NCI-H1092 treated with DMSO at 0.1 percent for 48 hours (cell line): ENCODE measurements around the gene MGAT4C.
"Not testable (repeated sequence)": the region's sequence is repeated elsewhere in the genome, so short reads cannot be mapped to it uniquely, and the experiment has no call there.

Source experiments
- DNase-seq: peaks from one replicate; lab custom pipeline; 2025; lab: John Stamatoyannopoulos, UW

MGAT4C gene

DNA sequence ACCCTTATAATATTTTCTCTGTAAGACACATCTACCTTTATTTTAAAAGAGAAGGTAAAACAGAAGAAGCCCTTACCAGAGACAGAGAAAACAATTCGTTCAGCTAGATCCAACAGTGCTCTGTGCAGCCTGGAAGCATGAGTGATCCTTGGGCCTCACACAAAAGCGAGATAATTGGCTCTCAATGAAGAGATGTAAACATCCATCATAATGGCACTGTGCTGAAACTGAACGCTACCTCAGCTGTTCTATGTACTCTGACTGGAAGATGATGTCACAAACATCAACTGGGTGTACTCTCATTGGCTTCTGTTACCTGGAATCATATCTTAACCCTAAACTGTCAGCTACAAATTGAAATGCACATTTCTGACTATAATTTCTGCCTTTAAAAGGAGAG lies at the start of gene MGAT4C:
MGAT4C (minus strand) TSS at position 229 of the 400 bp plus-strand sequence.
- DNase-seq = peak; percentile 93

DNA sequence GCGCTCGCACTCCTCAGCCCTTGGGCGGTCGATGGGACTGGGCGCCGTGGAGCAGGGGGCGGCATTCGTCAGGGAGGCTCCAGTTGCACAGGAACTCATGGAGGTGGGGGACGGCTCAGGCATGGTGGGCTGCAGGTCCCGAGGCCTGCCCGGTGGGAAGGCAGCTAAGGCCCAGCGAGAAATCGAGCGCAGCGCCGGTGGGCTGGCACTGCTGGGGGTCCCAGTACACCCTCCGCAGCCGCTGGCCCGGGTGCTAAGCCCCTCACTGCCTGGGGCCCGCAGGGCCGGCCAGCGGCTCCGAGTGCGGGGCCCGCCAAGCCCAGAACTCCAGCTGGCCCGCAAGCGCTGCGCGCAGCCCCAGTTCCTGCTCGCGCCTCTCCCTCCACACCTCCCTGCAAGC lies 40.2 kb upstream of the MGAT4C start:
- DNase-seq = not testable (repeated sequence)

DNA sequence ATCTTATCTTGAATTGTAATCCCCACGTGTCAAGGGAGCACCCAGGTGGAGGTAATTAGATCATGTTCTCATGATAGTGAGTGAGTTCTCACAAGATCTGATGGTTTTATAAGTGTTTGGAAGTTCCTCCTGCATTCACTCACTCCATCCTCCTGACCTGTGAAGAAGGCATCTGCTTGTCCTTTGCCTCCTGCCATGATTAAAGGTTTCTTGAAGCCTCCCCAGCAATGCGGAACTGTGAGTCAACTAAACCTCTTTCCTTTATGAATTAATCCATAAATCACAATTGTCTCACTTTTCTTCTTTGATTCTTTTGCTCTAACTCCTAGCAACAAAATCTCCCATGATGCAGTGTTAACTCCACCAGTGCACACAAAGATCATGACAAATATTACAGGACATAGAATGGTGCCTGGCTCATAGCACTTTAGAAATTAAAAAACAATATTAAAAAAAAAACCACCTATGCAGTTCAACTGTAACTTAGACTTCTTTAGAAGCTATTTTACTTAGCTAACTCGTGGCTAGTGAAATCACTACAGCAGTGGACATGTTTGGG lies 37.6 kb upstream of the MGAT4C start:
- DNase-seq = no peak

DNA sequence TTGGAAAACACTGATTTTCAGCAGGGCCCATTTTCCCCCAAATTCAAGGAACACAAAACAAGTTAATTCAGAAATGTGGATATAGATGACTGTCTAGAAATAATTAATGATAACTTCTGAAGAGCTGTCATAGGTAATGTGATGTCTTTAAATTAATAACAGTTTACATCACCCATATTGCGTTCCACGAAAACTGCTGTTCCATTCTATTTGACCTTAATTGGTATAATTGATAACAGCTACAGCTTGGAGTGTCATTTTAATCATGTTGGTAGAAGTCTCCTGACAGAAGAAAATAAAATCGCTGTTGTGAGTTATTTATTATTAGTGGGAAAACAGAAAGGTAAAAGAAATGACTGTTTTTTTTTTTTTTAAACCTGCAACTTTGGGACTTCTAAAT lies 36.3 kb upstream of the MGAT4C start:
- DNase-seq = no peak

DNA sequence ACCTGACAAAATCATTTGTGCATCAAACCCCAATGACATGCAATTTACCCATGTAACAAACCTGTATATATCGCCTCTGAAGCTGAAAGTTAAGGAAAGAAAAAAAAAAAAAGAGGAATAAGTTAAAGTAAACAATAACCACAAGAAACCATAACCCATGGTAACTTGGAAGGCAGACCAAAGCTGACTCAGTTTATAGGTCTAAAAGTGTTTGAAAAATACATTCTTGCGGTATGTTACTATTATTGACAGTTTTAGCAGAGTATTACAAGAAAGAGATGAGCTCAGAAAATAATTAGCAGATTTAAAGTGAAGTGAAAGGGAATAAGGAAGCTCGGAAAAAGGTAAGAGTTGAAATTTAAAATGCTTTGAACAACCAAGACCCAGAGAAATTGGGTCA lies 34.4 kb upstream of the MGAT4C start:
- DNase-seq = no peak

DNA sequence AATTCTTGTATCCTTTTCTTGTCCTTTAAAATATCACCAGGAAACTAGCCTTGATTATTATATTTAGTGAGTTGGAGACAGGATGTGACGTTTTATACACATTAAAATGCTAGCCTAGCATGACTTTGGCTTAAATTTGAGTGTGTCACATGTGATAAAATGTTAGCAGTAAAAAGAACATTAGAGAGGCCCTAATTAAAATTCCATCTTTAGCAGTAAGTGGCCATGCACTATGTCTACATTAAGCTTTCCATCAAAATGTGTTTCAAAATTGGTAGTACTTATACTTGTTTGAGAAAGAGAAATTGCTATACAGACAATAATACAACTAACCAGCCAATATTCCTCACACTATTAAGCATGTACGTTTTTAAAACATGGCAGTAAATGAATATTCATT lies 29.9 kb upstream of the MGAT4C start:
- DNase-seq = no peak

DNA sequence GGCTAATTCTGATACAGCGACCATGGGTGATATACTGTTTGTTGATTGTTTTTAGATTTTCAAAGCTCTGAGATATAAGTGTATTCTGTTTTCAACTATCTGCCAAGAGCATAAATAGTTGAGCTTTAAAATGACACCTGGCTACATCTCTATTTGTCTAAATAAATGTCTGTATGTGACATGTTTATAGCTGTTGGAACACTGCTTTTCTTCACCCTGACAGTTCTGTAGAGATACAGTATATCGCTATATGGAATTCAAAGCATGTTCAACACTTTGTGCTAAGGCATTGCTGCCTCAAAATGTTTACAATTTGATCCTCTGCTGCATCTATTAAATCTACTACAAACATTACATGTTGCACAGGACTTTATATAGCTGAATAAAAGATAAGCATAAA lies 27.4 kb upstream of the MGAT4C start:
- DNase-seq = no peak

DNA sequence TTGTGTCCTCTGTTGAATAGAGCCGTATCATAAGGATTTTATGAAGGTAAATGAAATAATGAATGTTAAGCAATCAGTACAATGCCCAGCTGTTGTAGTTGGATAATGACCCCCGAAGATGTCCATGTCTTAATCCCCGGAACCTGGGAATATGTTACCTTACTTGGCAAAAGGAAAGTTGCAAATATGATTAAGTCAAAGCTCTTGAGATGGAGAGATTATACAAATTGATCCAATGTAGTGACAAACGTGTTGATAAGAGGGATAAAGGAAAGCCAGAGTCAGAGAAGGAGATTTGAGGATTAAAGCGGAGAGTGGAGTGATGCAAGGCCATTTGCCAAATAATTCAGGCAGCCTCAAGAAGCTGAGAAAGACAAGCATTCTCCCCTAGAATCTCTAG lies 19.2 kb upstream of the MGAT4C start:
- DNase-seq = no peak

DNA sequence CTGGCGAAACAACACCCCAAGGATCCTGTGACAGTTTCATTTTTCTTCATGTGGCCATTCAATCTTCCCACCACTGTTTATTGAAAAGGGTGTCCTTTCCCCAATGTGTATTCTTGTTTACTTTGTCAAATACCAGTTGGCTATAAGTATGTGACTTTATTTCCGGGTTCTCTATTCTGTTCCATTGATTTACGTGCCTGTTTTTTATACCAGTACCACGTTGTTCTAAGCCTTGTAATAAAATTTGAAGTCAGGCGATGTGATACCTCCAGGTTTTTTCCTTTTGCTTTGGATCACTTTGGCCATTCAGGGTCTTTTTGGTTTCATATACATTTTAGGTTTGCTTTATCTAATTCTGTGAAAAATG lies 9.1 kb upstream of the MGAT4C start:
- no peak for DNase-seq

DNA sequence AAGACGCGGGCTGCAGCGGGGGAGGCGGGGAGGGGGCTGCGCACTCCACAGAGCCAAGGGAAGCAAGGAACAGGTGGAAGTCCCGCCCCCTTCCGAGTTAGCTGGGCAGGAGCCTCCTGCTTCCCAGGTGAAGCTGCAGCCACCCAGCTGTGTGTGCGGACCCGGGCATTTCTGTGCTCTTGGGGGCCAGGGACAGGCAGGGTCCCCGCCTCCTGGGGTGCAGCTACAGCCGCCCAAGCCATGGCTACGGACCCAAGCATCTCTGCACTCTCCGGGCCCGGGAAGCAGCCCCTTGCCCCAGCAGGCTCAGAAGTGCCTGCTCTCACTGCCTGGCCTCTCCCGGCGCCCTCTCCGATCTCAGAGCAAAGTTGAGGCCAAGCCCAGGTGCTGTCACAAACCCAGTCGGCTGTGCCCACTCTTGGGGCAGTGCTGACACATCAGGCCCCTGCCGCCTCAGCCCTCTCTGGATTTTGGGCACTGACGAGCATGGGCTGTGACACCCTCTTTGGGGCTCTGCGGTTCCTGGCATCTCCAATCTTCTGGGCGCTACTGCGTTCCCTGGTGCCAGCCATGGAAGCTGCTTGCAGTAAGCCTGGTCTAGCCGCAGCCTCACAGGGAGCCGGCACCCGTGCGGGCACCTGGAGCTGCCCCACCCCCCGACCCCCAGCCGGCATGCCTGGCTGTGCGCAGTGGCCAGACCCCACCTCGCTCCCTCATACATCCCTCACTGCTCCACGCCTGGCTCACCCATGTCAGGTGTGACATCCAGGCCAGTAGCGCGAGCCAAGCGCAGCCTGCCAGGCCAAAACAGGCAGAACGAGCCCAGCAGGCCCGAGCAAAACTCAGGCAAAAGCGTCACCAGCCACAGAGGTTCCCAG lies 8.5 kb upstream of the MGAT4C start:
- DNase-seq = no peak

DNA sequence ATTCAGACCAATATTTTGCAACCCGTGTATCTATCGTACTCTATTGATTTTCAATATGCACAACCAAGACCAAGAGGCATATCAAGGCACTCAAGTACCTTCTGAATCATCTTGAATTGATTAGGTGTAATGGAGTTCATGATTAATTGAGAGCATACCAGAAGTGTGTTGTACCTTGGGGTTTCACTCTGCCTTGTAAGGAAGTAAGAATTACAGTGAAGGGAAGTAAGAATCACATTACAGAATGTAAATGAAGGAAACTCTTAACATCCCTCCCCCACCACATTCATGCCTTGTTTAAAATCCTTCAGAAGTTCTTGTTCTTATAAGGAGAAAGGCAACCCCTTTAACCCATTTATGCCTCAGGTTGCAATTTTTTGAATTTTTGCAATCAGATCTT lies 5.4 kb upstream of the MGAT4C start:
- no peak for DNase-seq

DNA sequence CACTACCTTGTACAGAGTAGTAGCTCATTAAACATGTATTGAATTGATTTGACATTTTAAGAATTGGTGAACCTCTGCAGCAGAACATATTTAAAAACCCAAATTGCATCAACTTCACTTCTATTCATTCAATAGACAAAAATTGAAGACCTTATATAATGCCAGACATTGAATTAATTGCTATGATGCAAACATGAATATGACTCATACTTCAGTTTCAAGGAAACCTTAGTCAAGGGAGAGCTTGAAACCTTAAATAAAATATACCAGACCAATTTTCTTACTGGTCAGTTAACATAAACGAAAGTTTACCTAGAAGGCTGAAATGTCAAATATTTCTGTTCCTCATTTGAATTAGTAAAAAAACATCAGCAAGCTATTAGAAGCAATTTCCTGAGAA lies 5.0 kb upstream of the MGAT4C start:
- DNase-seq = no peak

DNA sequence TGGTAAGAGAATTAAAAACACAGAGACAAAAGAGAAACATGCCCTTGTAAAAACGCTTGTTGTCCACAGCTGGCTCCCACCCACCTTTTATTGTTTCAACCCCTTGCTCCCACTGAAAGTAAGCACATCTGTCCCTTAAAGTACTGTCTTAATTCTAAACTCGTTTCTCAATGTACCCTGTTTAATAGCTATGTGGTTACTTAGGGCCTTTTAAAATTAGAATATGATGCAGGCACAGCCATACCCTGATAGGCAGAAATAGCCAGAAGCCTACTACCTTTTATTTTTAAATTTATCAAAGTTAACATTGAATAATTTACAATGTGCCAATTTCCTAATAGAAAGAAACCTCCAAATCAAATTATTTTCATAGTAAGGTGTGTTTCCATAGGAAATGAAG lies 4.0 kb upstream of the MGAT4C start:
- DNase-seq = no peak

DNA sequence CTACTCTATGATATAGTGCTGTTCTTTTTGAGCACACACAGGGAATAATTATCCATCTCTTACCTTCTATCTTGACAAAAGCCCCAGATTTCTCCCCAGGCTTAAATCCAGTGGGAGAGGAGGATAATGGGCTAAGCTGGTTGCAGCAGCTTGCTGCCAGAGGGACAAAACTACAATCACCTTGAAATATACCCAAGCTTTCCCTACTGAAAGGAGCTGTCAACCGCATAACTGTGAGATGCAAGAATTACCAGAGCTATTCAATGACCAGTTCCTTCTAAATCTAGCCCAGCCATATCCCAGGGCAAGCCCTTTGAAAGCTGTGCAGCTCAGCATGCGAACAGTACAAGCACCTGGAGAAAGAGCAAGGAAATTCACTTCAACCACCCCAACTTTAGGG lies 943 bp upstream of the MGAT4C start:
- DNase-seq = no peak

DNA sequence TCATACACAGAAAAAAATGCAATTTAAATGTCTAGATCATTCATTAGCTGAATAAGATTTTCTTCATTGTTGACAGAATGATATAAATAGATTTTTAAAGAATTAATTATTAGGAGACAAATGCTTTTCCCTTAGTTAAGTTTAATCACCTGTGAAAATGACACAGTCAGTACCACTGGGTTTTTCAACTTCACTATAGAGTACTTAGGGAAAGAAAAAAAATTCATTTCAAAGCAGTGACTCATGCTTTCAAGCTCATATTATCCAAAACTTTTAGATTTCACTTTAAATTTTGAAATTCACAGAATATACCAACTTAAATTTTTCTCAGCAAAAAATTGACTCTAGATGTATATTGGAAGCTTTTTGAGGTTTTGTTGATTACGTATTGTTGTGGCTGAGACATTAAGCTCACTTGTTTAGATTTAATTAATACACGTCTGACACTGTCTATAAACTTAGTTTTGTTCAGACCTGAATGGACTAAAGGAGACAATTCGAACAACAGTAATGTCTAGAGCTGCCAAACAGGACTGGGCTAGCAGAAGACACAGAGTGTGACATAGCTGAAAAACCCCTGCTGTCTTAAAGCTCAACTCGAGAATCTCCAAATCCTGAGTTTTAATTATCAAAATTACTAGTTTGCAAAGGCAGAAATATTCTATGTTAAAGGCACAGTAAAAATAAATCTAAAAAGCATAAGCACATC lies 1.6 kb downstream of the MGAT4C start:
- no peak for DNase-seq

DNA sequence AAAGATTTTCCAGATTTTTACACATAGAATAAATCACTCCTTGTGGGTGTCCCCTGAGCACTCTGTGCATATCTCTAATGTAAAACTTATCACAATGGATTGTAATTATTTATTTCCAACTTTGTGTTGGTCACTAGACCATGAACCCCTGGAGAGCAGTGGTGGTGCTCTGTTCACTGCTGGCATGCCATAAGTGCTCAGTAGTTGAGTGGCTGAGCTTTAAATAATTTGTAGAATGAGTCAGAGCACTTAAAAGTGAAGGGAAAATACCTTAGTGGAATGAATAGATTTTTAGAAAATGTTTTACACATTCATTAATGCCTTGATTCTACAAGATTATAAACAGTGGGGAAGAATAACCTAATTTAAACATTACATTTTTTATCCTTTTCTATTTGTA lies 6.3 kb downstream of the MGAT4C start:
- no peak for DNase-seq

DNA sequence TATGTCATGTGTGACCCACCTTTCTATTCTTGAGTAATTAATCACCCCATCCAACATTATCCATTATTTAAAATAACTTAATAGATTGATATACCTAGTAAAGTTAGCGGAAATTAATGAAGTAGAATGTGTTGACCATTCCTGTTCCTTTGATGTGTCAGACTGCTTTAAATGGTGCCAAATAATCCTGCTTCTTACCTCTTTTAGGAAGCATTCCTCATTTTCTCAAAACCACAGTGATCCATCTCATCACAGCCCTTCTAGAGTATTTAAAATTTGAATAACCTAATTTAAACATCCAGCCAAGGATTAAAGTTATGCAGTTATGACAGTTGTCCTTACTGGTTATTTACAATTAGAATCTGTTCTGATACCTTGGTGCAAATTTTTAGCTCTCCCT lies 6.9 kb downstream of the MGAT4C start:
- no peak for DNase-seq

DNA sequence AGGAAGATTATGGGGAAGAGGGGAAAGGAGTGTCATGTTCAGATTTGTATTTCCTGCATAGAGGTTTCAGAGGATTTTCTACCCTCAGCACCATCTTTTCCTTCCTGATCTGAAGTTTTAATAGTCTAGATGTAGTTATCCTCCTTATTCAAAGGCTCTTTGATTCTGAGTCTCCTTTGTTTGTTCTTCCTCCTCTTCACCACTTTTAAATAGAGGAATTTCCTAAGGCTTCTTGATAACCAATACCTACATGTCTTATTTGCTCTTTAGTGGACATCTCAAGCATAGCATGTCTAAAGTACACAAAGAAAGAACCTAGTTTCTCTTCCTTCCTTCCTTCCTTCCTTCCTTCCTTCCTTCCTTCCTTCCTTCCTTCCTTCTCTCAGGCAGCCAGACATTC lies 8.3 kb downstream of the MGAT4C start:
- DNase-seq = no peak

DNA sequence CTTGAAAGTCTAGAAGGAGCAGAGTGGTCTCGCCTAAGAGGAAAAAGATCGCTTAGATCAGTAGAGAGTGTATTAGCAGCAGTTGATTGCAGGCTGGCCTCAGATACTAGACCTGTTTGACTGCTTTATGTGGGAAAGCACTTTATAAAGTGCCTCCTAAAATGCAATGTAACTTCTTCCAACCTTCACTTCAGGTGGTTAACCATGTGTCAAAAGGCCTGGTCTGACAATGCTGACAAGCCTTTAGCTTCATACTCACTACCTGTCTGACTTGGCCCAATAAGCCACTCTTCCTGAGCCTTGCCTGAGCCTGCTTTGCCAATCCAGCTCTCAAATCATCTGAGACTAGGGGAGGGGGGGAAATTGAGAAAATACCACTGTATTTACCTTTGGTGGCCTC lies 14.6 kb downstream of the MGAT4C start:
- no peak for DNase-seq

DNA sequence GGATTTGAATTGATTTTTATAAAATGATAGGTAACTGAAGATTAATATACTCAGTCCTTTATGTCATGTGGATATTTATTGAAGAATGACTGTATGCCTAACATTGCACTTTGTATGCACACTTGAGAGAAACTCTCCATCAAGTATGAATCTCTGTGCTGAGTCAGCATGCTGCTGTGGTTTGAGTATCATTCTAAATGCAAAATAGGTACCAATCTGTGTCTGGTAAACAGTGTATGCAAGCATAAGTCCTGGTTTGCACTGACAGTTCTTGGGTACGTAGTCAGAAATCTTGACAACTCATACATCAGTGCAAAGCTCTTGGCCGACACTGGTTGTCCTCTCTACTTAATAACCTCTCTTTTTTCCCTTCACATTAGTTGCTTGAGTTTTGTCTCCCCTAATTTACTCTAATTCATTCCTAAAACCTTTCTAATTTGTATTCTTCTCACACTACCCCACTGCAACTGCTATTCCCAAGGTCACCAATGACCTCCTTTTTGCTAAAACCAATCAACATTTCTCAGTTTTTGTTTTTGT lies 21.8 kb downstream of the MGAT4C start:
- no peak for DNase-seq

DNA sequence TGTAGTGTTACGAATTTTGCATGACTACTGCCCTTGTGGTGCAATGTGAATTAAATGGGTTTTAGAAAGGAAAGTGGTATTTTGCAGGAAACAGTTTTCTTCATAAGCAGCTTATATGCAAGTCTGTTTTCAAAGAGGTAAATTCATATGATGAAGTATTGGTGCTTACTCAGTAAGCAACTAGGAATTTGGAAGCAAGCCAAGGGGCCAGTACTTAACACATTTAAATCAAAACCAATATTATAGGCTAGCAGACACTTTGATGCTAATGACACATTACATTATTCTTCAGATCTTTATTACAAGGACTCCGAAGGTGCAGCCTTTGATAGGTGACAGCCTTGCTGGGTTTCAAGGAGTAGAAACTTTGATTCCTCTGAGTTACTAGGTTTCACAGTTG lies 23.1 kb downstream of the MGAT4C start:
- no peak for DNase-seq

DNA sequence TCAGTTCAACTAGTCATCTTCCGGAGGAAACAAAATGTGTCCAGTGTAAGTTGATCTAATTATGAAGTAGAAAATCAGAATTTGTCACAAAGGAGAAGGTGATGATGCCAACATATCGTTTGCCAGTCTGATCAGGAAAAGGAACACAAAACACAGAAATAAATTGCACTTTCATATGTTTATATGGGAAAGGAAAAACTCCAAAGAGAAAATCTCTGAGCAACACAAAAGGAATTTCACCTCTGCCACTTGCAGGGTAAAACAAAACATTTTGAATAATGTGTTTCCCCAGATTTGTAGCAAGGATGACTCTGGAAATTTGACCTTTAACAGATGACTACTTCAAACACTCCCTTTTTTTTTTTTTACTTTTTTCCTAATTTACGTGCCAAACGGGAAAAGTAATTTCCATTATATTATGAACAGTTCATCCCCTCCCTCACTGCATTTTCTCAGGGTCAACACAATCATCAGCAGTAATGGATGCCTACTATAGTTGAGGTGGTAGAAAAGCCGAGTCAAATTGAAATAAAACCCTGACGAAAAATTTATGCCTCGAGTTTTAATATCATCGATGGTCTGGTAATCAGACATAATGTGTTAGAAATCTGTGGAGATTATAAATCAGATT lies 25.6 kb downstream of the MGAT4C start:
- DNase-seq = no peak

DNA sequence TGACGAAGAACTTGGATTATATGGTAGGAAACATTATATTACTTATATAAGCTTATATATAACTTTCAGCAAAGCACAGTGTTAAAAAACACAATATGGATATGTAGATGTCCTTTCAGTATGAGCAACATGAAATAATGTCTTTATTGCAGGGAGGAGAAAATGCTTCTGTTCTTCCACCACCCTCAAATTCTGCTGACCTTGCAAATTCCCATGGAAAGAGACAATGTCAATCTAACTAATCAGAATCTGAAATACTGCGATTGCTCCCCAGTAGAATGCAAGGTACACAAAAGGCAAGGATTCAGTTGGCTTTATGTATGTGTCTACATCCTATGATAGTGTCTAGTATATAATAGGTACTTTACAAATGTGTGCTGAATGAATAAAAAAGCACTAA lies 26.4 kb downstream of the MGAT4C start:
- DNase-seq = no peak
